Measurements from ENCODE around the gene SCN1A. TPM values are rescaled to one million over a fixed set of nuclear protein-coding genes. Genes with fewer than 3 reads are reported as not detected.

SCN1A gene
- total RNA-seq, 1 experiment from 2014 or later: not detected

DNA sequence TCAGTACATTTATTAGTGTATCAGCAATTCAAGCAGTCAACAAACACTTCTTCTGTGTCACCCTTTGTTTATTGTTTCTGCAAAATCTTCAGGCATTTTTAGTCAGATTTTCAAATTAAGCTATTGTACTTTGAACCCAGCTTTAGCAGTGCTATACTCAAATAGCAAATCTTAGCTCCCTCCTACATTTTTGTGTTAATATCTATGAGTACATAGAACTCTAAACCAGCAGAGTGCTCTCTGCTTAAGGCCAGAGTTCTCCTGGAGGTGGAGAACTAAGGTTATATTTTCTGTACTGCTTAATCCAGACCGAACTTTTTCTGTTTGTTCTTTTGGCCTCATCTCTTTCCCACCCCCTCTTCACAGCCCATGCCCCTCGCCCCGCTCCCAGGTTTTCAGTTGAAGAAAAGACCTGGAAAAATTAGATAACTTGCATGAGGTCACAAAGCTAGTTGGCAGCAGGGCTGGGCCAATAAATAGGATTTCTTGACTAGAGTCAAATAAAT lies 29.2 kb upstream of the SCN1A start:
- H3K36me3 ChIP-seq (ENCODE audit: control insufficient read depth, insufficient read depth, low read length): no peaks in the 10 kb centered on the region
- TF ChIP-seq CTCF (IDR thresholded peaks at IDR 0.05) (no peak), REST (IDR thresholded peaks at IDR 0.05; ENCODE audit: insufficient read depth in 1 of 2, low read depth in 2 of 2, low read length in 1 of 2) (no peak), SIN3A (IDR thresholded peaks at IDR 0.05; ENCODE audit: borderline replicate concordance, insufficient read depth, low read depth, low read length) (no peak), TCF7L2 (IDR thresholded peaks at IDR 0.05; ENCODE audit: low read depth, low read length) (no peak), POLR2AphosphoS5 (IDR thresholded peaks at IDR 0.05; ENCODE audit: low read depth, low read length) (no peak)
- CTCF ChIA-PET: interaction anchor here (0.6 kb wide), 1 partner anchor 101 kb away, joined by 3 read pairs; no protein-coding TSS in a partner anchor
- no peak overlapping the region for H3K4me3 ChIP-seq (ENCODE audit: low read depth in 2 of 2, low read length in 2 of 2)
- in situ Hi-C loops (cut with HindIII; ENCODE audit: low pct_unique_long_range_greater_than_20kb, low sequenced_read_pairs) (no loop called here), intact Hi-C loops (cut with micrococcal nuclease; ENCODE audit: unreplicated experiment) (no loop called here)
- H3K9me3 ChIP-seq (ENCODE audit: control insufficient read depth, insufficient read depth, low read depth, low read length): no peaks in the 10 kb centered on the region
- no peak for DNase-seq (ENCODE audit: low read depth, low spot score)
- no TSS peak for BruUV-seq (replicated peaks)
- no peaks in the 10 kb centered on the region for H3K27me3 ChIP-seq (ENCODE audit: control insufficient read depth, insufficient read depth, low read length)
- ATAC-seq: no peak
- no peaks in the 10 kb centered on the region for H3K4me1 ChIP-seq (ENCODE audit: control insufficient read depth, insufficient read depth, low read length)
- POLR2A ChIA-PET: no interaction called here
- no peak overlapping the region for H3K27ac ChIP-seq (ENCODE audit: low read length)

- intact Hi-C loops (cut with micrococcal nuclease; ENCODE audit: unreplicated experiment) (no loop called here), in situ Hi-C loops (cut with HindIII; ENCODE audit: low pct_unique_long_range_greater_than_20kb, low sequenced_read_pairs) (no loop called here)
- DNase-seq (ENCODE audit: low read depth, low spot score) (no peak), ATAC-seq (no peak)
- H3K27ac ChIP-seq (ENCODE audit: low read length): no peak overlapping the region
- BruUV-seq (replicated peaks): no TSS peak
- no peak overlapping the region for H3K4me3 ChIP-seq (ENCODE audit: low read depth in 2 of 2, low read length in 2 of 2)
- ChIA-PET CTCF (no interaction called here), POLR2A (no interaction called here)
- TF ChIP-seq POLR2AphosphoS5 (IDR thresholded peaks at IDR 0.05; ENCODE audit: low read depth, low read length) (no peak), TCF7L2 (IDR thresholded peaks at IDR 0.05; ENCODE audit: low read depth, low read length) (no peak), REST (IDR thresholded peaks at IDR 0.05; ENCODE audit: insufficient read depth in 1 of 2, low read depth in 2 of 2, low read length in 1 of 2) (no peak), SIN3A (IDR thresholded peaks at IDR 0.05; ENCODE audit: borderline replicate concordance, insufficient read depth, low read depth, low read length) (no peak), CTCF (IDR thresholded peaks at IDR 0.05) (no peak)
- H3K9me3 ChIP-seq (ENCODE audit: control insufficient read depth, insufficient read depth, low read depth, low read length): no peaks in the 10 kb centered on the region
- no peaks in the 10 kb centered on the region for H3K36me3 ChIP-seq (ENCODE audit: control insufficient read depth, insufficient read depth, low read length)
- H3K4me1 ChIP-seq (ENCODE audit: control insufficient read depth, insufficient read depth, low read length): no peaks in the 10 kb centered on the region
- H3K27me3 ChIP-seq (ENCODE audit: control insufficient read depth, insufficient read depth, low read length): no peaks in the 10 kb centered on the region
These were observed 27.8 kb upstream of the SCN1A start for GRCh38 chr2:166155589-166155988.
